Liver (tissue), 3 donors: ENCODE results near the gene ZDHHC11B.

Experiments
- CTCF ChIP-seq: fragments of 150-350 bp; IDR thresholded peaks from 2 replicates; pipeline ENCODE4 v1.5.1; 2017; ENCODE audit warnings: improper control_type of control experiment, low read depth, low read length; ENCODE audit not compliant: missing input control
- RAD21 ChIP-seq, 2 donors: IDR thresholded peaks; 2 replicates each; pipeline ENCODE4 v1.6.1; 2016; ENCODE audit warnings: antibody characterized with exemption in 2 of 2, mild to moderate bottlenecking in 2 of 2
- donor health status: healthy.
- donor health status: healthy.

- TF ChIP-seq CTCF, result no peak
- TF ChIP-seq RAD21 (IDR thresholded peaks at IDR 0.05), result no peak
Measured at GRCh38 chr5:816176-816575, 31.6 kb upstream of the ZDHHC11B start.
